HG03196 (cell line): ENCODE results near the gene PDZD4.
"Not testable (repeated sequence)": the region's sequence is repeated elsewhere in the genome, so short reads cannot be mapped to it uniquely, and the experiment has no call there.

Source experiments
- ATAC-seq: cut with Tn5 transposase; IDR thresholded peaks from one replicate; pipeline ENCODE4 v1.9.1; 2021; ENCODE audit not compliant: unreplicated experiment

The PDZD4 gene

GRCh38 chrX:153845195-153845594 is 14.9 kb upstream of the PDZD4 start:
- ATAC-seq: no peak

- ATAC-seq: no peak
Measured at GRCh38 chrX:153844509-153845082, 14.3 kb upstream of the PDZD4 start.

GRCh38 chrX:153836921-153837320 is 6.6 kb upstream of the PDZD4 start:
- ATAC-seq: no peak

GRCh38 chrX:153832728-153833127 is 2.4 kb upstream of the PDZD4 start:
- no peak for ATAC-seq

- no peak for ATAC-seq
Measured at GRCh38 chrX:153831429-153832150, 1.2 kb upstream of the PDZD4 start.

GRCh38 chrX:153830640-153831428 is 490 bp upstream of the PDZD4 start:
- ATAC-seq: no peak

GRCh38 chrX:153829549-153829798 is 870 bp downstream of the PDZD4 start:
- no peak for ATAC-seq

- ATAC-seq: no peak
Measured at GRCh38 chrX:153828723-153829548, 1.4 kb downstream of the PDZD4 start.

- ATAC-seq: no peak
Measured at GRCh38 chrX:153828308-153828707, 2.0 kb downstream of the PDZD4 start.

- ATAC-seq: no peak
Measured at GRCh38 chrX:153827903-153828302, 2.4 kb downstream of the PDZD4 start.

GRCh38 chrX:153827016-153827415 is 3.3 kb downstream of the PDZD4 start:
- ATAC-seq: no peak

- ATAC-seq: no peak
Measured at GRCh38 chrX:153825042-153825441, 5.3 kb downstream of the PDZD4 start.

GRCh38 chrX:153824348-153824747 is 6.0 kb downstream of the PDZD4 start:
- no peak for ATAC-seq

- no peak for ATAC-seq
Measured at GRCh38 chrX:153821066-153821465, 9.3 kb downstream of the PDZD4 start.

- ATAC-seq: no peak
Measured at GRCh38 chrX:153820601-153821000, 9.7 kb downstream of the PDZD4 start.

GRCh38 chrX:153819384-153820040 is 10.8 kb downstream of the PDZD4 start:
- ATAC-seq: no peak

GRCh38 chrX:153818571-153819383 is 11.6 kb downstream of the PDZD4 start:
- no peak for ATAC-seq

GRCh38 chrX:153818064-153818463 is 12.3 kb downstream of the PDZD4 start:
- ATAC-seq: not testable (repeated sequence)

GRCh38 chrX:153816831-153817690 is 13.3 kb downstream of the PDZD4 start:
- ATAC-seq: no peak
